DOHH2 (cell line): ENCODE data around the gene BDNF.

ENCODE experiments used
- CTCF ChIP-seq: fragments of 200-600 bp; sonication (generic); IDR thresholded peaks from one replicate; pipeline ENCODE4 v1.5.1; 2014; ENCODE audit warnings: antibody characterized with exemption, mild to moderate bottlenecking, low read depth, low read length; ENCODE audit not compliant: poor library complexity, severe bottlenecking
- EZH2phosphoT487 ChIP-seq: fragments of 200-600 bp; sonication (generic); IDR thresholded peaks from 2 replicates; pipeline ENCODE4 v1.6.1; 2017; ENCODE audit warnings: borderline replicate concordance, mild to moderate bottlenecking, antibody characterized with exemption, low read length, moderate library complexity, mixed read lengths

- TF ChIP-seq CTCF (no peak), EZH2phosphoT487 (no peak)
Measured at GRCh38 chr11:27663326-27663725, 36.9 kb downstream of the BDNF start.
